GM21447 (cell line): ENCODE results near the gene MTF1.

Source experiments
- ATAC-seq: cut with Tn5 transposase; IDR thresholded peaks from one replicate; pipeline ENCODE4 v1.9.1; 2021; ENCODE audit not compliant: unreplicated experiment

Gene MTF1

DNA sequence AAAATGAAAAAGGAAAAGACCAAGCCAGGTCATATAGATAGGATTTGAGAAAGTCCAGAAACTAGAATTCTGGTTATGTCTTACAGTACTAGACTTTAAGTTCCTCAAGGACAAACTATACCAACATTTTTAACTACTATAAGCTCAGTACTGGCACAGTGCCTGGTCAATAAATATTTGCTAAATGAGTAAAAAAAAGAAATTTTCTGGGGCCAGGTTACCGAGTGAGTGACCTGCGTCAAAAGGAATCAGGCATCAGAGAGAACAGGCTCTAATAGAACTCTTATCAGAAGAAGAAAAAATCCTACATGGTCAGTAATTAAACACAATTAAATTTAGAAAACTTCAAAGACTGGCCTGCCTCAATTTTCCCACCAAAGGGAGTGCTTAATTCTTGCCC, 27.6 kb downstream of the MTF1 start:
- ATAC-seq, result no peak

DNA sequence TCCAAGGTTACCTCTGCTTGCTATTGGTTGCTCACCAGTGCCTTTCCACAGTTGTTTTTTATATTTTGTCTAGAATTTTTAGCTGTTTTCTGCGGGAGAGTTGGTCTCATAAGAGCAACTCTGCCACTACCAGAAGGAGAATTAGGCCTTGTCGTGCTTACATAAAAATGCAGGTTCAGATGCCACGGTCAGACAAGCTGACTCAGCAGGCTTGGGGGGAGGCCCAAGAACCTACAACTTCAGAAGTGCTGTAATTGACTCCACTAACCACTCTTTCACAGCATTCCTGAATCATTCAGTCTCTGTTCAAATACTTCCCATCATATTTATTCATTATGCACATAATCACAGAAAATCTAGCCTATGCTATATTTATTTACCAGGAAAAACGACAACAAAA, 28.3 kb downstream of the MTF1 start:
- ATAC-seq, result no peak

DNA sequence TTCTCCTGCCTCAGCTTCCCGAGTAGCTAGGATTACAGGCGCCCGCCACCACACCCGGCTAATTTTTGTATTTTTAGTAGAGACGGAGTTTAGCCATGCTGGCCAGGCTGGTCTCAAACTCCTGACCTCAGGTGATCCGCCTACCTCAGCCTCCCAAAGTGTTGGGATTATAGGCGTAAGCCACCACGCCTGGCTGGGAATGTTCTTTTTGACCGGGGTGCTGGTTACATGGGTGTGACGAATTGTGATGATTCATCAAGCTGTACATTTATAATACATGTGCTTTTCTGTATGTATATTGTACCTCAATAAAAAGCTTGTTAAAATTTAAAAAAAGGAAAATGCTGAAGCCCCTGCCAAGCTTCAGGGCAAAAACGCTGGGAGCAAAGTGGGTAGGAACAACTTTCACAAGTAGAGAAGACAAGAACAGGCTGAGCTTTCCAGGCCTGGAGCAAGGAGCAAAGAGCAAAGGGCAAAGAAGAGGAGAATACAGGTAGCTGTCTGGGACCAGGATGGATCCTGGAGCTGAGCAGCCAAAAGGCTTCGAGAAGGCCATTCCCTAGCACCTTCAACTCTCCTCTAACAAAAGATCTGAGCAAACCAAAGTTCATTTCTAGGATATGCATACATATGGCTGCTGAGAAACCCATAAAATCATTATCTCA, 30.9 kb downstream of the MTF1 start:
- ATAC-seq, result no peak

DNA sequence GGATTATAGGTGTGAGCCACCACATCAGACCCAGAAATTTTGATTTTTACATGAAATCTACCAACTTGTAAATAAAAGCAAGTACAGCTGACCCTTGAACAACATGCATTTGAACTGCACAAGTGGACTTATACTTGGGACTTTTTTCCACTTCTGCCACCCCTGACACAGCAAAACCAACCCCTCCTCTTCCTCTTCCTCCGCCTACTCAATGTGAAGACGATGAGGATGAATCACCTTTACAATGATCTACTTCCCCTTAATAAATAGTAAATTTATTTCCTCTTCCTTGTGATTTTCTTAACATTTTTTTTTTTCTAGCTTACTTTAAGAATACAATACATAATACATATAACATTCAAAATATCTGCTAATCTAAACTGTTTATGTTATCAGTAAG, 33.9 kb downstream of the MTF1 start:
- no peak for ATAC-seq

GRCh38 chr1:37824001-37824400, 35.4 kb downstream of the MTF1 start:
- no peak for ATAC-seq

GRCh38 chr1:37822906-37823815, 36.2 kb downstream of the MTF1 start:
- ATAC-seq, result no peak

- no peak for ATAC-seq
Observed at GRCh38 chr1:37821481-37821880, 37.9 kb downstream of the MTF1 start.

DNA sequence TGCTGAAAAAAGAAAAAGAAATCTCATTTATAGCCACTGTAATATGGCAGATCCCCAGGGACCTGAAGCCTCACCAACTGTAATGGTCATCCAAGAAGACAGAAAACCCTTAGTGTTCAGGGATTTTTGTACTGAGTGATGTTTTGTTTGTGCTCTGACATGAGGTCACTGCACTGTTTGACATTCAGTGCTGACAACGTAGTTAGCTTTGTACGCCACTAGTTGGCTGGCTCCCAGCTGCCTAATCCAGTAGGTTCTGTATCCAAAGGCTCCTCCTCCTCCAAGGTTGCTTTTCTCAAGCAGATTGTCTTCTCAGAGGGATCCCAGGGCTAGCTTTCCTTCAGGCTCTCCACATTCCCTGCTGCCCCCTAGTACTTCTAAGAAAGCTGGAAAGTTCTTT, 41.9 kb downstream of the MTF1 start:
- no peak for ATAC-seq

DNA sequence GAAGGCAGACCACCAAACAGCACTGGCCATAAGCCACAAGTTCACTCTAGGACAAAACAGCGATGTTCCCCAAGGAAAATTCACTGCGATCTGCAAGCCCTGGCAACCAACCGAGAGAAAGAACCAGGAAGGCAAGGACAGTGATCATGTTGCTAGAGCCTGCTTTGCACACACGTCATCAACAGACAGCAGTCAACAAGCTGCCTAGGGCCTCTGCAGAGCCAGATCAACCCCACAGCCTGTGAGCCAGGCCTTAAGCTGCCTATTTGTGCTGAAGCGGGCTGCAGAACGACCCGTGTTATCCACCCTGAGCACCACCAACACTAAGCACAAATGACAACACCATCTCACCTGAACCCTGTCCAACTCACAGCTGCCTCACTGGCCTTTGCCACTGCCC, 45.1 kb downstream of the MTF1 start:
- ATAC-seq, result no peak

DNA sequence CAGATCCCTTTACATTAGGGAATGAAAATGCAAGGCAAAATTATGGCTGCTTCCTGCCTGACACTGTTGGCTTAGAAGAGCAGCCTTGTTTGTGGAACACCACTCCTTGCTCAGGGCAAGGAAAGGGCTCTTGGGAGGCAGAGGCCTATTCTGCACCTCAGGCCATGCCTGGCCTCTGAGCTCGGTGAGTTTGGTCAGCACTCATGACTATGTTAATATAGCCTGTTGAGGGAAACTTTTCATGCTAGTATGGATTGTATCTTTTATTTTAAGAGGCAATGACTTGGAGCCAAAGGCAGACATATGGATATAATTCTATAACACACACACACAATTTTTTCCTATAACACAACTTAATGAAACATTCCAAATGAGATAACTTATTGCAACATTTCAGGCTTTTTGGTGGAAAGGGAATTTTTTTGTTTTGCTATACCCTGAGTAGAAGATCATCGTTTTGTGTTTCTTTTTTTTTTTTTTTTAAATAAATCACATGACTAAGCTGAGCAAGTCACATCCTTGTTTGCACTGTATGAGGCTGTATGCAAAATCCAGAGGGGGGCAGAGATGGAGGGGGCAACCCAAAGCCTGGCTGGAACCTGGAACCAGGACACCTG, 45.8 kb downstream of the MTF1 start:
- ATAC-seq, result no peak

DNA sequence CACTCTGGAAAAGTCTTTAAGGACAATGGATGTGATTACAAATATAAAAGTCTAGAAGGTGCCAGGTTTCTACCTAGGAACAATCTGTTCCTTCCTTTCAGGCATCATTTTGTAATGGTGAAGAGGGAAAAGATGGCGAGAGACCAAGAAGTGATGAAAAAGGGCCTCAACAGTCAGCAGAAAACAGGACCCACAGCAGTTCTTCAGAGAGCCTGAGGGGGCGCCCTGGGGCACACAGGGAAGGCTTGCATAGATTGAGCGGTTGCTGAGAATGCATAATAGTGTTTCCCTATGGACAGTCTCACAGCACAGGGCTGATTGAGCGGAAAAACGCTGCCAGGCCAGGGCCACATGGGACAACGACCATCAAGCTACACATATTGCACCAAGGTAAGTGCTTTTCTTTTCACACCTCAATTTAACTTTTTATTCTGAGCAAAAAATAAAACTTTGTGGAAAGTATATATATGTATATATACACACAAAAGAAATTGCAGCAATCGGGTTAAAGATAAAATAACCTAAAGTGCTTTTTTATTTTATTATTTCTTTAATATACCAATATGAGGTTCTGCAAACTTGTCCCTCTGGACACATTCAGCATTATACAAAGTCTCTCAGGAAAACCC, 48.3 kb downstream of the MTF1 start:
- ATAC-seq, result no peak

DNA sequence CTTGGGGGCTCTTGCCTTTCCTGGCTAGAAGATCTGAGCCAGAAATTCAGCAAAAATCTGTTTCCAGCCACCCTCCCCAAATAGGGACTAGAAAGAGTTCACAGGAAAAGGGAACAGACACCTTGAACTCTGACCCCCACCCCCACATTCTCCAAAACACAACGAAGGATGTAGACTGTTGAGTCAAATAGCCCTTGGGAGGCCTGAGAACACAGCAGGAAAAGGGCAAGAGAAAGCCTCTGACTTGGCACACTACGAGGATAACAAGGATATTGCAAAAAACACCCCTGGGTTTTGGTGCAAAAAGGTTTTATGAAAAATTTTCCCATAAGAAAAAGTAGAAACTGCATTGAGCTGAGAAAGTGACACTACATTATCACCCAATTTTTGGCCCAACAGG, 49.5 kb downstream of the MTF1 start:
- no peak for ATAC-seq

GRCh38 chr1:37808369-37809319, 50.7 kb downstream of the MTF1 start:
- ATAC-seq, result peak; percentile 24

- ATAC-seq, result peak; percentile 84
Observed at GRCh38 chr1:37807555-37808368, 51.6 kb downstream of the MTF1 start, which contains the start of the genes C1orf122 and YRDC. Gene C1orf122 (plus strand): TSS chr1:37807790. CDS start chr1:37808405, 615 bp downstream. Gene YRDC (minus strand): TSS chr1:37808208. CDS start chr1:37808180, 28 bp downstream.

GRCh38 chr1:37807220-37807554, 52.2 kb downstream of the MTF1 start:
- no peak for ATAC-seq

DNA sequence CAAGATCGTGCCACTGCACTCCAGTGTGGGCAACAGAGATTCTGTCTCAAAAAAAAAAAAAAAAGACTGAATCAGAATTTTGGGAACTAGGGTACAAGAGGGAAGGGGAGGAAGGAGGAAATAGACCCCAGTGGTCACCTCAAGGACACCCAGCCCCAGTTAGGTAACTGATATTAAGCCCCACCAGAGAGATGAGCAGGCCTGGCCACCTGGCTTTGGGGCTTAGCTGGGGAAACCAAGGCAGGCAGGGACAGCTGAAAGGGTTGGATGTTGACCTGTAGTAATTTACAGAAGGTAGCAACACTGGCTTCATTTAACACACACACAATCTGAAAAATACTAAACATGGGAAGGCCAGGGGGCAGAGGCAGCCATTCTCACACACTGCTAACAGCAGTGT, 57.0 kb downstream of the MTF1 start:
- ATAC-seq, result no peak

GRCh38 chr1:37797750-37798345, 61.5 kb downstream of the MTF1 start:
- no peak for ATAC-seq

GRCh38 chr1:37795340-37796125, 63.9 kb downstream of the MTF1 start:
- ATAC-seq, result no peak
